Hepatocyte (in vitro differentiated cells): Measurements from ENCODE around the gene OPN3.

Source experiments
- CTCF ChIP-seq: fragments of 200-600 bp; sonication (generic); IDR thresholded peaks from 2 replicates; pipeline ENCODE4 v1.5.1; 2016; ENCODE audit warnings: antibody characterized with exemption, mild to moderate bottlenecking; ENCODE audit not compliant: poor library complexity
- EZH2 ChIP-seq: fragments of 200-600 bp; sonication (generic); IDR thresholded peaks from 2 replicates; pipeline ENCODE4 v1.6.1; 2016; ENCODE audit warnings: antibody characterized with exemption, mild to moderate bottlenecking, borderline replicate concordance

GRCh38 chr1:241624935-241625334 lies 15.2 kb downstream of the OPN3 start:
- TF ChIP-seq CTCF (no peak), EZH2 (no peak)
